Measurements from ENCODE around the gene ADAMTS18.

ADAMTS18 gene

DNA sequence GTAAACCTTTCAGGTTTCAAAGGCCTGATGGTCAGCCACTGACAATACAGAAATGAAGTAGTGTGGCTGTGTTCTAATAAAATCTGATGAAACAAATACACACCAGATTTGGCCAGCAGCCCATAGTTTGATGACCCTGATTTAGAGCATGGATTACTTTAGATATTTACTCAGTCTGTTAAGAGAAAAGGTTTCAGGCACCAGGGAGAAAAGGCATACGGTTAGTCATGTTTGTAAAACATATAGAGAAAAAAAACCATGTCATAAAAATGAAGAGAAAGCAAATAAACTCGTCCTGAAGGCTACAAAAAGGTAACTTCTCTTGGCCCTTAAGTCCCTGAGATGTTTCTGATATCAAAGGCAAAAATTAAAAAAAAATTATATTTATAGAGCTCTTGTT is 112.1 kb downstream of the ADAMTS18 start:
- Histone ChIP-seq H3K79me2 (ENCODE audit: control insufficient read depth, insufficient read depth, low read length) (no peaks in the 10 kb centered on the region), H2AK5ac (ENCODE audit: low read length) (no peak overlapping the region), H3K9ac (ENCODE audit: low read length) (no peak overlapping the region), H3K4me3 (ENCODE audit: low read length) (no peak overlapping the region), H3K79me1 (ENCODE audit: low read length) (no peaks in the 10 kb centered on the region), H4K8ac (ENCODE audit: low read depth, low read length) (no peak overlapping the region), H2BK5ac (ENCODE audit: low read length) (no peak overlapping the region), H3K27me3 (ENCODE audit: insufficient read depth, low read length, poor library complexity) (no peaks in the 10 kb centered on the region), H2BK15ac (replicated peaks; ENCODE audit: low read depth) (no peak overlapping the region), H3K56ac (ENCODE audit: low read length) (no peak overlapping the region), H2BK120ac (ENCODE audit: low read depth, low read length) (no peak overlapping the region), H3K4me2 (ENCODE audit: low read length) (no peak overlapping the region), H3K4me1 (ENCODE audit: control insufficient read depth, low read depth, low read length) (no peaks in the 10 kb centered on the region), H3K18ac (ENCODE audit: low read length) (no peak overlapping the region), H3K36me3 (ENCODE audit: control insufficient read depth, insufficient read depth, low read length) (no peaks in the 10 kb centered on the region), H4K5ac (ENCODE audit: low read length) (no peak overlapping the region), H3K4ac (ENCODE audit: low read depth, low read length) (no peak overlapping the region), H3K27ac (ENCODE audit: low read depth, low read length) (no peak overlapping the region), H3K23ac (ENCODE audit: low read length) (no peak overlapping the region)
- WGBS (ENCODE audit: extremely low coverage, insufficient coverage, low lambda C conversion rate) = no CpG with 5 or more reads among the region's 2 CpGs
- no peak for DNase-seq

DNA sequence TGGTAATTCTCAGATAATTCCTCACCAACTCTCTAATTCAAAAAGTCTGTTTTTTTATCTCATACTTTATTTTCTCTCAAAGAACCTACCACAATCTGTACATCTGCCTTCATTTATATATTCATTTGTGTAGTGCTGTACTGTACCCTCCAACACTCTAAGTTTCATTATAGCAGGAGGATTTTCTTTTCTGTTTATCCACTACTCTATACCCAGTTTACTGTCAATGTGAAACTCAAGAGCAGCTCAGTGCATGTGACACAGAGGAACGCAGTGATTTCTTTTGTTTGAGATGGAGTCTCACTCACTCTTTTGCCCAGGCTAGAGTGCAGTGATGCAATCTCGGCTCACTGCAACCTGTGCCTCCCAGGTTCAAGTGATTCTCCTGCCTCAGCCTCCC is 117.8 kb downstream of the ADAMTS18 start:
- Histone ChIP-seq H2AK5ac (ENCODE audit: low read length) (no peak overlapping the region), H2BK120ac (ENCODE audit: low read depth, low read length) (no peak overlapping the region), H3K79me1 (ENCODE audit: low read length) (no peaks in the 10 kb centered on the region), H3K4me3 (ENCODE audit: low read length) (no peak overlapping the region), H3K27me3 (ENCODE audit: insufficient read depth, low read length, poor library complexity) (no peaks in the 10 kb centered on the region), H2BK5ac (ENCODE audit: low read length) (no peak overlapping the region), H3K4me1 (ENCODE audit: control insufficient read depth, low read depth, low read length) (no peaks in the 10 kb centered on the region), H4K5ac (ENCODE audit: low read length) (no peak overlapping the region), H3K18ac (ENCODE audit: low read length) (no peak overlapping the region), H3K4me2 (ENCODE audit: low read length) (no peak overlapping the region), H2BK15ac (replicated peaks; ENCODE audit: low read depth) (no peak overlapping the region), H3K36me3 (ENCODE audit: control insufficient read depth, insufficient read depth, low read length) (no peaks in the 10 kb centered on the region), H3K4ac (ENCODE audit: low read depth, low read length) (no peak overlapping the region), H3K27ac (ENCODE audit: low read depth, low read length) (no peak overlapping the region), H4K8ac (ENCODE audit: low read depth, low read length) (no peak overlapping the region), H3K9ac (ENCODE audit: low read length) (no peak overlapping the region), H3K56ac (ENCODE audit: low read length) (no peak overlapping the region), H3K79me2 (ENCODE audit: control insufficient read depth, insufficient read depth, low read length) (no peaks in the 10 kb centered on the region), H3K23ac (ENCODE audit: low read length) (no peak overlapping the region)
- WGBS (ENCODE audit: extremely low coverage, insufficient coverage, low lambda C conversion rate) = no CpG with 5 or more reads among the region's 2 CpGs
- DNase-seq = no peak

DNA sequence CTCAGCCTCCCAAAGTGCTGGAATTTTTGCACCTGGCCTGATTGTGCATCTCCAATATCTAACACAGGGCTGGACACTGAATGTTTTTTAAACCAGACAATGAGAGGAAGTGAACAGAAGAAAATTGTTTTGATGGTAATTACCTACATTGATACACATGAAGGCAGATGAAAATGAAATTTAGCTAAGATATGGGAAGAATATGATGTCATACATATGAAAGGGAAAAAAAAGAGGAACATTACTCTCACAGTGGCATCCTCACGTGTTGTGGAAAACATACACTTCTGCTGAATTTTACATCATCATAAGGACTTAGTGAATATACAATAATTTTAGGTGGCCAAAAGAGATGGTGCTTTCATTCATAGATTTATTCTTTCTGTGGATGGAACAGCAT is 124.0 kb downstream of the ADAMTS18 start:
- Histone ChIP-seq H3K4me1 (ENCODE audit: control insufficient read depth, low read depth, low read length) (no peaks in the 10 kb centered on the region), H2BK15ac (replicated peaks; ENCODE audit: low read depth) (no peak overlapping the region), H3K79me1 (ENCODE audit: low read length) (no peaks in the 10 kb centered on the region), H4K8ac (ENCODE audit: low read depth, low read length) (no peak overlapping the region), H3K9ac (ENCODE audit: low read length) (no peak overlapping the region), H3K27ac (ENCODE audit: low read depth, low read length) (no peak overlapping the region), H3K4me3 (ENCODE audit: low read length) (no peak overlapping the region), H3K23ac (ENCODE audit: low read length) (no peak overlapping the region), H3K27me3 (ENCODE audit: insufficient read depth, low read length, poor library complexity) (no peaks in the 10 kb centered on the region), H3K4ac (ENCODE audit: low read depth, low read length) (no peak overlapping the region), H3K56ac (ENCODE audit: low read length) (no peak overlapping the region), H3K36me3 (ENCODE audit: control insufficient read depth, insufficient read depth, low read length) (no peaks in the 10 kb centered on the region), H3K79me2 (ENCODE audit: control insufficient read depth, insufficient read depth, low read length) (no peaks in the 10 kb centered on the region), H3K4me2 (ENCODE audit: low read length) (no peak overlapping the region), H2BK5ac (ENCODE audit: low read length) (no peak overlapping the region), H3K18ac (ENCODE audit: low read length) (no peak overlapping the region), H4K5ac (ENCODE audit: low read length) (no peak overlapping the region), H2AK5ac (ENCODE audit: low read length) (no peak overlapping the region), H2BK120ac (ENCODE audit: low read depth, low read length) (no peak overlapping the region)
- WGBS (ENCODE audit: extremely low coverage, insufficient coverage, low lambda C conversion rate) = no CpG with 5 or more reads among the region's 1 CpG
- DNase-seq = no peak

DNA sequence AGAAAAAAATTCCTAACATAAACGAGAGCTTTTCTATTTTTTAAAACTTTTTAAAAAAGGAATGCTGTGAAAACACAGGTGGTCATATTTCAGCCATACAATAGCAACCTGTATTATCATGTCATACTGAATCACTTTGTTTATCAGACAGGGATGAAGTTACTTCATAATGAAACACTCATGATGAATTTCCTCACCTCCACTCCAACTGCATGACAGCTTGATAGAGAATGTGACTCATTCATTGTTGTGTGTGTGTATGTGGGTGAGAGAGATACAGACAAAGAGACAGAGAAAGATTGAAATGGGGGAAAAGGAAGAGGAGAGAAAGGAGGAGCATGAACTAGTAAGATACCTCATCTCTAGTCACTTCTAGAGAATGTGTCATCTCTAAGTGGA is 126.7 kb downstream of the ADAMTS18 start:
- no peak overlapping the region for H2BK15ac ChIP-seq (replicated peaks; ENCODE audit: low read depth)
- DNase-seq = peak; percentile 11
- no peak overlapping the region for H3K9ac ChIP-seq (ENCODE audit: low read length)
- H4K5ac ChIP-seq (ENCODE audit: low read length) = no peak overlapping the region
- no peak overlapping the region for H2AK5ac ChIP-seq (ENCODE audit: low read length)
- no peak overlapping the region for H3K18ac ChIP-seq (ENCODE audit: low read length)
- H3K36me3 ChIP-seq (ENCODE audit: control insufficient read depth, insufficient read depth, low read length) = no peaks in the 10 kb centered on the region
- no peak overlapping the region for H3K27ac ChIP-seq (ENCODE audit: low read depth, low read length)
- no peaks in the 10 kb centered on the region for H3K79me1 ChIP-seq (ENCODE audit: low read length)
- WGBS (ENCODE audit: extremely low coverage, insufficient coverage, low lambda C conversion rate) = no CpG with 5 or more reads among the region's 1 CpG
- no peak overlapping the region for H2BK5ac ChIP-seq (ENCODE audit: low read length)
- no peak overlapping the region for H3K4me3 ChIP-seq (ENCODE audit: low read length)
- H2BK120ac ChIP-seq (ENCODE audit: low read depth, low read length) = no peak overlapping the region
- no peak overlapping the region for H3K4ac ChIP-seq (ENCODE audit: low read depth, low read length)
- no peak overlapping the region for H3K23ac ChIP-seq (ENCODE audit: low read length)
- no peak overlapping the region for H3K56ac ChIP-seq (ENCODE audit: low read length)
- no peaks in the 10 kb centered on the region for H3K4me1 ChIP-seq (ENCODE audit: control insufficient read depth, low read depth, low read length)
- H3K79me2 ChIP-seq (ENCODE audit: control insufficient read depth, insufficient read depth, low read length) = no peaks in the 10 kb centered on the region
- H4K8ac ChIP-seq (ENCODE audit: low read depth, low read length) = no peak overlapping the region
- H3K27me3 ChIP-seq (ENCODE audit: insufficient read depth, low read length, poor library complexity) = no peaks in the 10 kb centered on the region
- H3K4me2 ChIP-seq (ENCODE audit: low read length) = no peak overlapping the region

DNA sequence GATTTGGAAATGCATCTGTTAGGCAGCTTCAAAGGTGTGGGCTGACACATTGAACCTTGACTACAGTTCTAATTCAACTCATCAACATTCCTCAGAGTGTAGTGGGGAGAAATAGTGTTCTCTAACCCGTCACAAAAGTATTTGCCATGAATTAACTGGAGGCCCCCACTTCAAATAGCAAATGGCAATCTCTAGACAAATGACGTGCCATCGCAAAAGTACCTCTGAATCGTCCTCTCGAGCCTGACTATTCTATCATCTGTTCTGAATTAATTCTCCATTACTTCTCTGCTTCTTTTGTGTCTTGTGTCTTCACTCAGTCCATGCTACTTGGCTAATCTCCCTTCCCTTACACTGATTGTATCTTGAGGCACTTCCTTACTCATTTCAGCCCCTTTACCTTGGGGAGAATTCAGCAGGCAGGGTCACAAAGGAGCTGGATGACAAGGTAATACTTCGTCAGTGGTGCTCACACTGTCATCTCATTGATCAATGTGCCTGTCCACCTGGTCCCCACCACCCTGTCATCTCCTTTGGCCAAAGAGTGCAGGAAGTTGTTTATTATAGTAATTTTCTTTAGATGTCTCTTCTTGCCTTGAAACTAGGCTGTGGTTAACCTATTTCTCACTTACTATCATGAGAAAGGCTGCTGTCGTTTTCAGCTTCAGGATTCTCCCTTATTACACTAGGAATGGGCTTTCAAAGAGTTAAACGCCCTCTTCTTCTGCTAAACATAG is 127.2 kb downstream of the ADAMTS18 start:
- Histone ChIP-seq H2AK5ac (ENCODE audit: low read length) (no peak overlapping the region), H3K4me3 (ENCODE audit: low read length) (no peak overlapping the region), H3K79me1 (ENCODE audit: low read length) (no peaks in the 10 kb centered on the region), H2BK120ac (ENCODE audit: low read depth, low read length) (no peak overlapping the region), H3K27me3 (ENCODE audit: insufficient read depth, low read length, poor library complexity) (no peaks in the 10 kb centered on the region), H3K4ac (ENCODE audit: low read depth, low read length) (no peak overlapping the region), H3K56ac (ENCODE audit: low read length) (no peak overlapping the region), H3K18ac (ENCODE audit: low read length) (no peak overlapping the region), H3K23ac (ENCODE audit: low read length) (no peak overlapping the region), H3K79me2 (ENCODE audit: control insufficient read depth, insufficient read depth, low read length) (no peaks in the 10 kb centered on the region), H3K4me1 (ENCODE audit: control insufficient read depth, low read depth, low read length) (no peaks in the 10 kb centered on the region), H4K5ac (ENCODE audit: low read length) (no peak overlapping the region), H2BK15ac (replicated peaks; ENCODE audit: low read depth) (no peak overlapping the region), H2BK5ac (ENCODE audit: low read length) (no peak overlapping the region), H3K27ac (ENCODE audit: low read depth, low read length) (no peak overlapping the region), H4K8ac (ENCODE audit: low read depth, low read length) (no peak overlapping the region), H3K9ac (ENCODE audit: low read length) (no peak overlapping the region), H3K4me2 (ENCODE audit: low read length) (no peak overlapping the region), H3K36me3 (ENCODE audit: control insufficient read depth, insufficient read depth, low read length) (no peaks in the 10 kb centered on the region)
- peak; percentile 8 for DNase-seq
- WGBS (ENCODE audit: extremely low coverage, insufficient coverage, low lambda C conversion rate) = no CpG with 5 or more reads among the region's 8 CpGs

DNA sequence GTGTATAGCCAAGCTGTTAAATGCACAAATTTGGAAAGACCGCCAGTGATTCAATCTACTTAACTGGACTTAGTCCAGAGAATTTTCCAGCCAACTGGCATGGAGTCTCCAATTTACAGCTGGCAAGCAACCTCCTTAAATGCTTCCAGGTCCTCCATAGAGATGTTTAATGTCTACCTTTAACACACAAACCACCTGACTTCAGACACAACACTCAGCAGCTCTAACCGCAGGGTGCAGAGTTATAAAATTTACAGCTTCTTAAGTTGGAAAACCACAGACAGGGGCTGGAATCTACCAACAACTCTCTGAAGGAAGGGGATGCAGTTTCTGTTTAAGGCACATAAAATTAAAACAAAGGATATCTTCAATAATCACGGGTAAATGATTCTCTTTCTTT is 128.8 kb downstream of the ADAMTS18 start:
- H3K56ac ChIP-seq (ENCODE audit: low read length) = no peak overlapping the region
- H2BK5ac ChIP-seq (ENCODE audit: low read length) = no peak overlapping the region
- no peak overlapping the region for H3K9ac ChIP-seq (ENCODE audit: low read length)
- H2BK15ac ChIP-seq (replicated peaks; ENCODE audit: low read depth) = no peak overlapping the region
- no peak overlapping the region for H4K5ac ChIP-seq (ENCODE audit: low read length)
- H2BK120ac ChIP-seq (ENCODE audit: low read depth, low read length) = no peak overlapping the region
- no peaks in the 10 kb centered on the region for H3K79me1 ChIP-seq (ENCODE audit: low read length)
- H3K23ac ChIP-seq (ENCODE audit: low read length) = no peak overlapping the region
- DNase-seq = no peak
- WGBS (ENCODE audit: extremely low coverage, insufficient coverage, low lambda C conversion rate) = no CpG with 5 or more reads among the region's 3 CpGs
- no peak overlapping the region for H3K18ac ChIP-seq (ENCODE audit: low read length)
- H2AK5ac ChIP-seq (ENCODE audit: low read length) = no peak overlapping the region
- no peaks in the 10 kb centered on the region for H3K27me3 ChIP-seq (ENCODE audit: insufficient read depth, low read length, poor library complexity)
- no peaks in the 10 kb centered on the region for H3K36me3 ChIP-seq (ENCODE audit: control insufficient read depth, insufficient read depth, low read length)
- H3K4me1 ChIP-seq (ENCODE audit: control insufficient read depth, low read depth, low read length) = no peaks in the 10 kb centered on the region
- H4K8ac ChIP-seq (ENCODE audit: low read depth, low read length) = no peak overlapping the region
- H3K79me2 ChIP-seq (ENCODE audit: control insufficient read depth, insufficient read depth, low read length) = no peaks in the 10 kb centered on the region
- no peak overlapping the region for H3K4me2 ChIP-seq (ENCODE audit: low read length)
- H3K27ac ChIP-seq (ENCODE audit: low read depth, low read length) = no peak overlapping the region
- no peak overlapping the region for H3K4ac ChIP-seq (ENCODE audit: low read depth, low read length)
- H3K4me3 ChIP-seq (ENCODE audit: low read length) = no peak overlapping the region
